ENCODE measurements around the gene PLEKHD1. TPM values are rescaled to one million over a fixed set of nuclear protein-coding genes. Genes with fewer than 3 reads are reported as not detected.
A peak's percentile ranks its signal among the peaks of the same experiment; 100 is the strongest.

Gene PLEKHD1
- total RNA-seq, 1 donor from 2014 or later = not detected

DNA sequence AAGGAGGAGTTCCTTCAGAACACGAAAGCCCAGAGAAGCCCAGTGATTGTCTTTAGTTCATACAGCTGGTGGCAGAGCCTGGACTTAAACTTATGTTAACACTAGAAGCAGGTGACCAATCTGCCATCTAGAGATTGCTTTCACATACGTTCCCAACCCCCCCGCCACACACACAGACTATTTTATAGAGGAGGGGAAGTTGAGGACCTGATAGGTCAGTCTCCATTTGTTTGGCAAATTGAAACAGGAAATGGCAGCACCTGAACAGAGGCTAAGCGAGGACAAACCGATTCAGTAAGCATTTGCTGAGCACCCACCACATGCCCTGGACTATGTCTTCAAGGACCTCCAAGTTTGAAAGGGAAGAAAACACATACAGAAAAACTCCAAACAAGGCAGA, 4.8 kb upstream of the PLEKHD1 start:
- H3K27me3 ChIP-seq = peaks cover 57% of the 10 kb centered on the region
- H2AFZ ChIP-seq (replicated peaks) = no peak overlapping the region
- no peak overlapping the region for H3K4me2 ChIP-seq
- Mint-ChIP-seq H3K27ac (no peak overlapping the region), H3K9me3 (no peaks in the 10 kb centered on the region), H3K4me1 (peaks cover 14% of the 10 kb centered on the region), H3K36me3 (no peaks in the 10 kb centered on the region), H3K4me3 (no peak overlapping the region), H3K27me3 (ENCODE audit: insufficient read depth, low read depth) (peaks cover 20% of the 10 kb centered on the region)
- no peaks in the 10 kb centered on the region for H3K36me3 ChIP-seq
- H4K20me1 ChIP-seq (ENCODE audit: low read depth) = peaks cover 19% of the 10 kb centered on the region
- peaks cover 9% of the 10 kb centered on the region for H3F3A ChIP-seq (ENCODE audit: low read depth)
- H3K4me3 ChIP-seq = no peak overlapping the region
- peaks cover 14% of the 10 kb centered on the region for H3K4me1 ChIP-seq
- no peak for TF ChIP-seq EZH2phosphoT487 (IDR thresholded peaks at IDR 0.05)
- no peak for TF ChIP-seq EZH2 (IDR thresholded peaks at IDR 0.05)
- TF ChIP-seq CTCF (IDR thresholded peaks at IDR 0.05) = no peak
- no peaks in the 10 kb centered on the region for H3K9me3 ChIP-seq (ENCODE audit: low read depth)
- no peak for DNase-seq (ENCODE audit: low spot score)
- no peak overlapping the region for H3K27ac ChIP-seq
- no peak overlapping the region for H3K9ac ChIP-seq
- no peaks in the 10 kb centered on the region for H3K79me2 ChIP-seq (ENCODE audit: low read depth)

DNA sequence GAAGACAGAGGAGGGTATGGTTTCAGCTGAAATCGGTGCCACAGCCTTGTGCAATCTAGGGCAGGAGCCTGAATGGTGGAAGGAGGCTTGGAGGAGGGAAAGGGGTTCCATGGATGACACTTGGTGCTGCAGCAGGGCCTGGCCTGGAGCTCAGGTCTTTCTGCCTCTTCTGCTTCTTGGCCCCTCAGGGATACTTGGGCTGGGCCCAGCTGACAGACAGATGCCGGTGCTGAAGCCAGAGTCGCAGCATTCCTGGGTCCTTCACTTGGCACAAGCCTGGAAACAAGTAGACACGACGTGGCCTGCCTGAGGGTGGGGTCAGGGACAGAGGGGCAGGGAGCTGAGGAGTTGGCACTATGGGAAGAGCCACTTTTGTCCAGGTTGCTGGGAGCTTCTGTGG, 4.4 kb upstream of the PLEKHD1 start:
- TF ChIP-seq EZH2phosphoT487 (IDR thresholded peaks at IDR 0.05) (no peak), EZH2 (IDR thresholded peaks at IDR 0.05) (no peak), CTCF (IDR thresholded peaks at IDR 0.05) (no peak)
- no peak for DNase-seq (ENCODE audit: low spot score)
- Mint-ChIP-seq H3K27me3 (ENCODE audit: insufficient read depth, low read depth) (peaks cover 24% of the 10 kb centered on the region), H3K4me1 (peaks cover 14% of the 10 kb centered on the region), H3K9me3 (no peaks in the 10 kb centered on the region), H3K36me3 (no peaks in the 10 kb centered on the region), H3K27ac (no peak overlapping the region), H3K4me3 (no peak overlapping the region)
- Histone ChIP-seq H3K9me3 (ENCODE audit: low read depth) (no peaks in the 10 kb centered on the region), H3K27me3 (peaks cover 61% of the 10 kb centered on the region), H3K4me2 (no peak overlapping the region), H3K4me3 (no peak overlapping the region), H3K79me2 (ENCODE audit: low read depth) (no peaks in the 10 kb centered on the region), H3K27ac (no peak overlapping the region), H3K36me3 (no peaks in the 10 kb centered on the region), H3K4me1 (peaks cover 18% of the 10 kb centered on the region), H3F3A (ENCODE audit: low read depth) (peaks cover 9% of the 10 kb centered on the region), H4K20me1 (ENCODE audit: low read depth) (peaks cover 23% of the 10 kb centered on the region), H3K9ac (no peak overlapping the region), H2AFZ (replicated peaks) (no peak overlapping the region)

- H3F3A ChIP-seq (ENCODE audit: low read depth) = peaks cover 9% of the 10 kb centered on the region
- no peak for DNase-seq (ENCODE audit: low spot score)
- peaks cover 18% of the 10 kb centered on the region for H3K4me1 Mint-ChIP-seq
- no peak overlapping the region for H3K27ac ChIP-seq
- H3K4me1 ChIP-seq = peaks cover 19% of the 10 kb centered on the region
- peaks cover 80% of the 10 kb centered on the region for H3K27me3 ChIP-seq
- no peaks in the 10 kb centered on the region for H3K9me3 Mint-ChIP-seq
- no peaks in the 10 kb centered on the region for H3K36me3 ChIP-seq
- no peaks in the 10 kb centered on the region for H3K36me3 Mint-ChIP-seq
- H3K9me3 ChIP-seq (ENCODE audit: low read depth) = no peaks in the 10 kb centered on the region
- no peak overlapping the region for H3K27ac Mint-ChIP-seq
- peaks cover 41% of the 10 kb centered on the region for H3K27me3 Mint-ChIP-seq (ENCODE audit: insufficient read depth, low read depth)
- no peak overlapping the region for H3K4me3 ChIP-seq
- H3K4me3 Mint-ChIP-seq = no peak overlapping the region
- peaks cover 35% of the 10 kb centered on the region for H4K20me1 ChIP-seq (ENCODE audit: low read depth)
- H3K79me2 ChIP-seq (ENCODE audit: low read depth) = no peaks in the 10 kb centered on the region
- no peak overlapping the region for H2AFZ ChIP-seq (replicated peaks)
- H3K4me2 ChIP-seq = no peak overlapping the region
- no peak for TF ChIP-seq EZH2phosphoT487 (IDR thresholded peaks at IDR 0.05)
- no peak overlapping the region for H3K9ac ChIP-seq
These were observed 2.5 kb upstream of the PLEKHD1 start for GRCh38 chr14:69481815-69482568.

DNA sequence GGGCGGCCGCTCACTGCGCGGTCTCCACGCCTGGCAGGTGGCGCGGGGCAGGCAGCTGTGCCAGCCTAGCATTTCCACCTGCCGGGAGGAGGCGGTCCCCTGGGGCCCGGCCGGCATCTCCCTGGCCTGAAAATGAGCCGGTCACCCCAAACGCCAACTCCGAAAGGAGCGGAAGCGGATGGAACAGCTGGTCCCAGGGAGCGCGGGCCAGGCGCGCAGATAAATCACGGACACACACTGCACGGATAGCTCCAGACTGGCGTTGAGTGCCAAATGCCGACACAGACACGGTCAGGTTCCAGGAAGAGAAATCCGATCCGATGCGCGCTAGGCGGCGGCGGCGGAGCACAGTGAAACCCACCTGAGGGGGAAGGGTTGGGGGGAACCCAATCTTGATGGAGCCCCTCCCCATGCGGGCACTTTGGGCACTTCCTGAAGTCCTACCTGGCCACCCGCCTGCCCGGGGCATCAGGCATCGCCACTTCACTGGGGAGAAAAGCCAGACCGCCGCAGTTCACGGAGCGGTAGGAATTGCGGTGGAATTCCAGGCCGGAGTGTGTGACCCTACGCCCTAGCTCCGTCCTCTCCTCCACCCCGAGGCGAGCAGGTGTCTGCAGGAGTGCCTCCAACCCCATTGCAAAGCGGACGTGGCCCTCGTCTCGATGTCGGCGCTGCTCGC, 624 bp upstream of the PLEKHD1 start:
- Histone ChIP-seq H2AFZ (replicated peaks) (peak overlapping the region; percentile 47), H3K4me2 (peak overlapping the region; percentile 90), H3K4me3 (peak overlapping the region; percentile 45), H3K27ac (no peak overlapping the region), H3K36me3 (no peaks in the 10 kb centered on the region), H4K20me1 (ENCODE audit: low read depth) (peaks cover 47% of the 10 kb centered on the region), H3K9ac (no peak overlapping the region), H3K4me1 (peaks cover 32% of the 10 kb centered on the region), H3K79me2 (ENCODE audit: low read depth) (no peaks in the 10 kb centered on the region), H3F3A (ENCODE audit: low read depth) (peaks cover 18% of the 10 kb centered on the region), H3K9me3 (ENCODE audit: low read depth) (no peaks in the 10 kb centered on the region), H3K27me3 (peaks cover 92% of the 10 kb centered on the region)
- H3K27ac Mint-ChIP-seq = no peak overlapping the region
- peak; percentile 78 for DNase-seq (ENCODE audit: low spot score)
- peak overlapping the region; percentile 83 for H3K4me3 Mint-ChIP-seq
- peaks cover 49% of the 10 kb centered on the region for H3K27me3 Mint-ChIP-seq (ENCODE audit: insufficient read depth, low read depth)
- TF ChIP-seq CTCF (IDR thresholded peaks at IDR 0.05) (no peak), EZH2phosphoT487 (IDR thresholded peaks at IDR 0.05) (peak; percentile 90), EZH2 (IDR thresholded peaks at IDR 0.05) (peak; percentile 96)
- no peaks in the 10 kb centered on the region for H3K36me3 Mint-ChIP-seq
- H3K9me3 Mint-ChIP-seq = no peaks in the 10 kb centered on the region
- peaks cover 30% of the 10 kb centered on the region for H3K4me1 Mint-ChIP-seq

Data from neural progenitor cell (in vitro differentiated cells).